WTC11 (cell line): ENCODE measurements around the gene MARS2.

Experiments used
- ATF1 ChIP-seq: sonication (generic); formaldehyde crosslinking; IDR thresholded peaks from 2 replicates; pipeline ENCODE4 v1.8.1; 2023; ENCODE audit warnings: mild to moderate bottlenecking, moderate library complexity, missing genetic modification reagents
- CTCF ChIP-seq: fragments of 200-600 bp; IDR thresholded peaks from 2 replicates; pipeline ENCODE4 v1.8.0; 2022; ENCODE audit warnings: antibody characterized with exemption
- ESRRA ChIP-seq: sonication (generic); formaldehyde crosslinking; IDR thresholded peaks from 2 replicates; pipeline ENCODE4 v1.8.1; 2022; ENCODE audit warnings: mild to moderate bottlenecking, missing genetic modification reagents, borderline replicate concordance
- FOXK1 ChIP-seq: sonication (generic); formaldehyde crosslinking; IDR thresholded peaks from 2 replicates; pipeline ENCODE4 v1.8.0; 2022; ENCODE audit warnings: mild to moderate bottlenecking, moderate library complexity, missing genetic modification reagents
- MAX ChIP-seq: sonication (generic); formaldehyde crosslinking; IDR thresholded peaks from 2 replicates; pipeline ENCODE4 v1.8.0; 2022; ENCODE audit warnings: mild to moderate bottlenecking, missing genetic modification reagents
- MYBL2 ChIP-seq: sonication (generic); formaldehyde crosslinking; IDR thresholded peaks from 2 replicates; pipeline ENCODE4 v1.8.1; 2023; ENCODE audit warnings: mild to moderate bottlenecking, moderate library complexity, missing genetic modification reagents
- USF2 ChIP-seq: sonication (generic); formaldehyde crosslinking; IDR thresholded peaks from 2 replicates; pipeline ENCODE4 v1.8.1; 2023; ENCODE audit warnings: mild to moderate bottlenecking, missing genetic modification reagents, moderate library complexity

GRCh38 chr2:197666277-197666676, 38.9 kb upstream of the MARS2 start:
- no peak for TF ChIP-seq USF2 (CRISPR knock-in tag)
- no peak for TF ChIP-seq CTCF
- TF ChIP-seq MAX: no peak
- TF ChIP-seq ESRRA (CRISPR knock-in tag): no peak
- TF ChIP-seq FOXK1: no peak
- no peak for TF ChIP-seq MYBL2 (CRISPR knock-in tag)
- TF ChIP-seq ATF1 (CRISPR knock-in tag): no peak
